ENCODE data around the gene USP10. TPM values are rescaled to one million over a fixed set of nuclear protein-coding genes. Genes with fewer than 3 reads are reported as not detected.
A peak's percentile ranks its signal among the peaks of the same experiment; 100 is the strongest.

The USP10 gene
- total and polyA plus RNA-seq, 2 donors (not counting 1 experiment from before 2014, with no cell fraction given), result 48.9 to 134 TPM

DNA sequence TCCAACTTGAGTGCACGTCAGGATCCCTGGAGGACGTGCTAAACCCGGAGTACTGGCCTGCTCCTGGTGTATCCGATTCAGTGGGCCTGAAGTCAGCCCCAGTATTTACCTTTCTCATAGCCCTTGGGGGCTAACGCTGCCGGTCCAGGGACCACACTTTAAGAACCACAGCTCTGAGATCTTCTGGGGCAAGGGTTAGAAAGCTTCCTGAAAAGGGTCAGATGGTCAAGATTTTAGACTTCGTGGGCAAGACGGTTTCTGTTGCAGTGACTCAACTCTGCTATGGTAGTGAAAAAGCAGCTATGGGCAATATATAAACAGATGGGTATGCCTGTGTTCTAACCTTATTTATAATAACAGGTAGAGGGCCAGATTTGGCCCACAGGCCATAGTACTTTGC, 14.6 kb upstream of the USP10 start:
- intact Hi-C loops (cut with micrococcal nuclease), result no loop called here
- Mint-ChIP-seq H3K4me1 (peaks cover 21% of the 10 kb centered on the region), H3K27me3 (peaks cover 19% of the 10 kb centered on the region), H3K9me3 (ENCODE audit: insufficient read depth) (no peaks in the 10 kb centered on the region), H3K4me3 (no peak overlapping the region), H3K27ac (no peak overlapping the region)
- no peaks in the 10 kb centered on the region for H3K79me2 ChIP-seq (ENCODE audit: control insufficient read depth, insufficient read depth, low read length)
- peaks cover 0 to 5% (median 0%) of the 10 kb centered on the region in 3 donors for H3K9me3 ChIP-seq (ENCODE audit: control extremely low read depth in 1 of 3, control insufficient read depth in 2 of 3, insufficient read depth in 1 of 3, low read length in 2 of 3)
- no peak overlapping the region for H3K9ac ChIP-seq (ENCODE audit: low read length)
- H4K20me1 ChIP-seq (ENCODE audit: control insufficient read depth, insufficient read depth, low read length, poor library complexity, severe bottlenecking), result no peaks in the 10 kb centered on the region
- no peak overlapping the region for H3K4me2 ChIP-seq (replicated peaks; ENCODE audit: low read depth, low read length, poor library complexity, severe bottlenecking)
- peaks cover 10 to 17% of the 10 kb centered on the region in 2 donors for H3K4me1 ChIP-seq (ENCODE audit: control insufficient read depth in 2 of 2, insufficient read depth in 2 of 2, low read length in 2 of 2)
- H2AFZ ChIP-seq (ENCODE audit: insufficient read depth, low read depth, low read length, poor library complexity, severe bottlenecking), result no peak overlapping the region
- WGBS (ENCODE audit: insufficient coverage), result 90% methylated on average over 6 of the region's 8 CpGs
- no peaks in the 10 kb centered on the region for H3K36me3 ChIP-seq (replicated peaks in 1 of 2; ENCODE audit: control extremely low read depth in 1 of 2, control insufficient read depth in 1 of 2, extremely low read depth in 1 of 2, insufficient read depth in 2 of 2, low read length in 1 of 2)
- ATAC-seq (ENCODE audit: low read depth) (no peak), DNase-seq (no peak)
- no peak overlapping the region for H3K4me3 ChIP-seq (ENCODE audit: control extremely low read depth in 1 of 5, extremely low read depth in 1 of 5, insufficient read depth in 1 of 5, low read depth in 2 of 5, low read length in 4 of 5)
- peaks cover 0 to 2% (median under 1%) of the 10 kb centered on the region in 4 experiments for H3K27me3 ChIP-seq (replicated peaks in 1 of 4; ENCODE audit: control extremely low read depth in 1 of 4, control insufficient read depth in 3 of 4, insufficient read depth in 4 of 4, low read length in 3 of 4)
- TF ChIP-seq, protein P1, sequence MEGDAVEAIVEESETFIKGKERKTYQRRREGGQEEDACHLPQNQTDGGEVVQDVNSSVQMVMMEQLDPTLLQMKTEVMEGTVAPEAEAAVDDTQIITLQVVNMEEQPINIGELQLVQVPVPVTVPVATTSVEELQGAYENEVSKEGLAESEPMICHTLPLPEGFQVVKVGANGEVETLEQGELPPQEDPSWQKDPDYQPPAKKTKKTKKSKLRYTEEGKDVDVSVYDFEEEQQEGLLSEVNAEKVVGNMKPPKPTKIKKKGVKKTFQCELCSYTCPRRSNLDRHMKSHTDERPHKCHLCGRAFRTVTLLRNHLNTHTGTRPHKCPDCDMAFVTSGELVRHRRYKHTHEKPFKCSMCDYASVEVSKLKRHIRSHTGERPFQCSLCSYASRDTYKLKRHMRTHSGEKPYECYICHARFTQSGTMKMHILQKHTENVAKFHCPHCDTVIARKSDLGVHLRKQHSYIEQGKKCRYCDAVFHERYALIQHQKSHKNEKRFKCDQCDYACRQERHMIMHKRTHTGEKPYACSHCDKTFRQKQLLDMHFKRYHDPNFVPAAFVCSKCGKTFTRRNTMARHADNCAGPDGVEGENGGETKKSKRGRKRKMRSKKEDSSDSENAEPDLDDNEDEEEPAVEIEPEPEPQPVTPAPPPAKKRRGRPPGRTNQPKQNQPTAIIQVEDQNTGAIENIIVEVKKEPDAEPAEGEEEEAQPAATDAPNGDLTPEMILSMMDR (IDR thresholded peaks at IDR 0.05), result no peak
- POLR2A ChIA-PET, result no interaction called here
- CTCF ChIA-PET, result interaction anchor here (1.3 to 4.5 kb wide), 5 partner anchors 8 to 62 kb away, joined by 4 to 24 read pairs (median 5); no protein-coding TSS in a partner anchor
- H3K27ac ChIP-seq (ENCODE audit: low read length in 2 of 2), result no peak overlapping the region

GRCh38 chr16:84686707-84687298, 13.0 kb upstream of the USP10 start:
- no peak overlapping the region for H3K4me2 ChIP-seq (replicated peaks; ENCODE audit: low read depth, low read length, poor library complexity, severe bottlenecking)
- 91% methylated on average over 6 of the region's 6 CpGs for WGBS (ENCODE audit: insufficient coverage)
- intact Hi-C loops (cut with micrococcal nuclease), result loop anchor here (1.0 kb wide), 1 partner anchor 13 kb away; no protein-coding TSS in a partner anchor
- peaks cover 10 to 17% of the 10 kb centered on the region in 2 donors for H3K4me1 ChIP-seq (ENCODE audit: control insufficient read depth in 2 of 2, insufficient read depth in 2 of 2, low read length in 2 of 2)
- TF ChIP-seq, protein P1 (IDR thresholded peaks at IDR 0.05), result no peak
- TF ChIP-seq EZH2 (IDR thresholded peaks at IDR 0.05; ENCODE audit: borderline replicate concordance, insufficient read depth, low read depth, low read length, poor library complexity, severe bottlenecking), result no peak
- no peaks in the 10 kb centered on the region for H3K79me2 ChIP-seq (ENCODE audit: control insufficient read depth, insufficient read depth, low read length)
- POLR2A ChIA-PET, result interaction anchor here (1.1 to 1.8 kb wide), 2 partner anchors 12 to 23 kb away, joined by 3 to 7 read pairs; no protein-coding TSS in a partner anchor
- CTCF ChIA-PET, result interaction anchor here (0.9 to 4.5 kb wide), 4 partner anchors 14 to 64 kb away, joined by 4 to 24 read pairs (median 12); no protein-coding TSS in a partner anchor
- Mint-ChIP-seq H3K4me1 (peaks cover 21% of the 10 kb centered on the region), H3K4me3 (no peak overlapping the region), H3K27ac (peak overlapping the region; percentile 41), H3K9me3 (ENCODE audit: insufficient read depth) (no peaks in the 10 kb centered on the region), H3K27me3 (peaks cover 7% of the 10 kb centered on the region)
- H3K27me3 ChIP-seq (replicated peaks in 1 of 4; ENCODE audit: control extremely low read depth in 1 of 4, control insufficient read depth in 3 of 4, insufficient read depth in 4 of 4, low read length in 3 of 4), result no peaks in the 10 kb centered on the region
- H2AFZ ChIP-seq (ENCODE audit: insufficient read depth, low read depth, low read length, poor library complexity, severe bottlenecking), result no peak overlapping the region
- H3K9me3 ChIP-seq (ENCODE audit: control extremely low read depth in 1 of 3, control insufficient read depth in 2 of 3, insufficient read depth in 1 of 3, low read length in 2 of 3), result peaks cover 0 to 5% (median 0%) of the 10 kb centered on the region in 3 donors
- no peak overlapping the region for H3K4me3 ChIP-seq (ENCODE audit: control extremely low read depth in 1 of 5, extremely low read depth in 1 of 5, insufficient read depth in 1 of 5, low read depth in 2 of 5, low read length in 4 of 5)
- no peak overlapping the region for H3K27ac ChIP-seq (ENCODE audit: low read length in 2 of 2)
- H3K9ac ChIP-seq (ENCODE audit: low read length), result no peak overlapping the region
- no peaks in the 10 kb centered on the region for H4K20me1 ChIP-seq (ENCODE audit: control insufficient read depth, insufficient read depth, low read length, poor library complexity, severe bottlenecking)
- no peak for ATAC-seq (ENCODE audit: low read depth)
- DNase-seq, result no peak
- H3K36me3 ChIP-seq (replicated peaks in 1 of 2; ENCODE audit: control extremely low read depth in 1 of 2, control insufficient read depth in 1 of 2, extremely low read depth in 1 of 2, insufficient read depth in 2 of 2, low read length in 1 of 2), result no peaks in the 10 kb centered on the region

Data from B cell (primary cell).